NK-92 treated with Interleukin-12 subunit alpha and Interleukin-12 subunit beta, amount 100 ng/mL, for 24 hours (cell line): Measurements from ENCODE around the gene FSTL4.
"Not testable (repeated sequence)": the region's sequence is repeated elsewhere in the genome, so short reads cannot be mapped to it uniquely, and the experiment has no call there.

Experiments used
- DNase-seq: peaks from one replicate; lab custom pipeline; 2025; lab: John Stamatoyannopoulos, UW

FSTL4 gene

DNA sequence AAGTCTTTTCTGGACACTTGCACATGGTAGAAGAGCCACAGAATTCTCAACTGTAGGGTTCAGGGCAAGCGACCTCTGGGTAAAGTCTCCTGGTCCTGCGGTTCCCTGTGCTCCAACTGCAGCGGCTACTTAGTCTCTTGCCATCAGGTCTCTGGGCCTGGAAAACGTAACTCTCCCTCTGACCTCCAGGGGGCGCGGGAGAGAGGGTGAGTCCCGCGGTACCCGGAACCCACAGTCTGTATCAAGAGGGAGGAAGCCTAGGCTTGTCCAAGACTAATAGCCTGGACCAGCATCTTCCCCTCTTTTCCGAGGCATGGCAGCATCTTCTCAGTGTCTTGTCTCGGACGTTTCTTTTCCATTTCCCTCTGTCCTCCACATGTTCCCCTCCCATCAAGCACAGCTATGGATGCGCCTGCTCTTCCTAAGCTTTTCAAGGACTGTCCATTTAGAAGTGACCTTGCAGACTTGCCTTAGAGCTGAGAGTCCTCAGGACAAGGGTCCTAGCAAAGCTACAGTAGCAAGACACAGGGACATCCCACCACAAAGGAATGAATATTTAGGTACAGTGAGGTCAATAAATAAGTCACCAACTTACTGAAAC is 59.3 kb downstream of the FSTL4 start:
- DNase-seq, result peak; percentile 30

DNA sequence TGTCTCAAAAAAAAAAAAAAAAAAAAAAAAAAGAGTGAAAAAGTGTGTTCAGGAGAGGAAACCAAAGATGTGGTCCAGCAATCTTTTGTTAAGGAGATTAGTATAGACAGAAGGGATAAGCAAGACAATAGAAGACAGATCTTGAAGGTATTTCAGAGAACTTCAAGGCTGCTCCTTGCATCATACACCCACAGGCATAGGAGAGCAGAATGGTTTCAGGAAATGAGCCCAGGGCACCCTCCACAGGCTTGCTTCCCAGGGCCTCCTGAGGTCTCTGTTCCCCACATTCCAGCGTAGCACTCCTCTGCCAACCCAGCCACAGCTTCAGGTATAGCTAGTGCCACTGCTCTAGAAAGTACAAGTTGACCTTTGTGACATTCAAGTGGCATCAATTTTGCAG is 65.8 kb downstream of the FSTL4 start:
- no peak for DNase-seq

GRCh38 chr5:133544346-133544745 is 68.0 kb downstream of the FSTL4 start:
- DNase-seq, result no peak

DNA sequence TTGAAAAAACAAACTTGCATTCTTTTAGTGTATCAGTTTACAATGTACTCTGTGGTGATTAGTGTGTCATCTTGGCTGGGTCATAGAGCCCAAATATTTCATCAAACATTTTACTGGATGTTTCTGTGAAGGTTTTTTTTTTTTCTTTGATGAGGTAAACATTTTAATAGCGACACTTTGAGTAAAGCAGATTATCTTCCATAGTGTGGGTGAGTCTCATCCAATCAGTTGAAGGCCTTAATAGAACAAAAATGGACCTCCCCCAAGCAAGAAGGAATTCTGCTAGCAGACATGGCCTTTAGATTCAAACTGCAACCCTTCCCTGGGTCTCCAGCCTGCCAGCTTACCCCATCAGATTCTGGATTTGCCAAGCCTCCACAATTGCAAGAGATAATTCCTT is 72.5 kb downstream of the FSTL4 start:
- DNase-seq, result no peak

DNA sequence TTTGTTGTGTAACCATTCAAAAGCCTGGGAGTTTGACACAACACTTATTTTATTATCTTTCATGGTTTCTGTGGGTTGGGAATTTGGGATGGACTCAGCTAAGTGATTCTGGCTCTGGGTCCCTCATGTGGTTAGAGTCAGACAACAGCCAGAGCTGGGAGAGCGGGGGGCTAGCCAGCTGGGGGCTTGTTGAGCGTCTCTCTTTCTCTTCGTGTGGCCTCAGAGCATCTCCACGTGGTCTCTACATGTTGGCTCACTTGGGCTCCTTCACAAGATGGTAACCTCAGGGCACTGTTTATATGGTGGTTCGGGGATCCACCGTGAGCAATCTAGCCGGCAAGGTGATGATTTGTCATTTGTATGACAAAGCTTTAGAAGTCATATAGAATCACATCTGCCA is 73.6 kb downstream of the FSTL4 start:
- DNase-seq, result no peak

DNA sequence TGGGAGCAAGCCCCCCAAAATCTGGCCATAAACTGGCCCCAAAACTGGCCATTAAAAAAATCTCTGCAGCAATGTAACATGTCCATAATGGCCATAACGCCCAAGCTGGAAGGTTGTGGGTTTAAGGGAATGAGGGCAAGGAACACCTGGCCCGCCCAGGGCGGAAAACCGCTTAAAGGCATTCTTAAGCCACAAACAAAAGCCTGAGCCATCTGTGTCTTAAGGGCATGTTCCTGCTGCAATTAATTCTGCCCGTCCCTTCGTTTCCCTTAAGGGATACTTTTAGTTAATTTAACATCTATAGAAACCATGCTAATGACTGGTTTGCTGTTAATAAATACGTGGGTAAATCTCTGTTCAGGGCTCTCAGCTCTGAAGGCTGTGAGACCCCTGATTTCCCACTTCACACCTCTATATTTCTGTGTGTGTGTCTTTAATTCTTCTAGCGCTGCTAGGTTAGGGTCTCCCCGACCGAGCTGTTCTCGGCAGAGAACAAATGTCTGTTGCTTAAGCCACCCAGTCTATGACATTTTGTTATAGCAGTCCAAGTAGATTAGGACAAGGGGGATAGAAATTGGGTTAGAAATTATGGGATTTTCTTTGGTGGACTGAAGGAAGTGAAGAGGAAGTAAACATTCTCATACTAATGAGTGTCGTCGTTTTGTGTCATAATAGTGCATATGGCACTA is 77.0 kb downstream of the FSTL4 start:
- DNase-seq, result not testable (repeated sequence)

DNA sequence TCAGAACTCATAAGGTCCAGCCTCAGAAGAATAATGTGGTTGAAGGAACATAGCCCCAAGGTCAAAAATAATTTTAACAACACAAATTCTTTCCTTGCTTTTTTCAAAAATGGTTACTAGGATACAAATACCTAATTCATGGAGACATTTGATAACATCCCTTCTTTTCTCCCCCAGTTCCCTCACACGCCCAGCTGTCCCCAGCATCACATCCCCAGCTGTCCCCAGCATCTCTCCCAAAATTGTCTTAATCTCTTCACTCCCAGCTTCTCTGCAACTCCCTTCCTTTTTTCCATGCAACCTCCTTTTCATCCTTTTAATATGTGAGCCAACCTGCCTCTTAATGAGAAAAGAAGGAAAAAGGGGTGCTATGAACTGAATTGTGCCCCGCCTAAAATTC is 77.8 kb downstream of the FSTL4 start:
- DNase-seq, result no peak

- no peak for DNase-seq
These were observed 78.8 kb downstream of the FSTL4 start for GRCh38 chr5:133533541-133533940.

DNA sequence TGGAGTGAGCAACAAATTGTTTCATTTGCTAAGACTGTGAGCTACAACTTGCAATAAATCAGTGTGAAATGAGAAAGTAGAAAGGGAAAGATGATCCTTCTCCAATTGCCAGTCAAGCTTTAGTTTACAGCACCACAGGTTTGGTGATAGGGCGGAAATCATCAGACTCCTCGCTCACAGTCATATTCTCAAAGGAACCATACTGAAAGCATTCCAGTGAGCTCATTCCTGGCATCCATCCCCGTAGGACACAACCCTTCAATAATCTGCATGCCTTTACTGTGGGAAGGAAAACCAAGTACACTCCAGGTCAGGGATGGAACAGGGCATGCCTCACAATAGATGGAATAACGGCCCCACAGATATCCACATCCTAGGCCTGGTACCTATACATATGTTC is 80.7 kb downstream of the FSTL4 start:
- no peak for DNase-seq

GRCh38 chr5:133531178-133531577 is 81.2 kb downstream of the FSTL4 start:
- DNase-seq, result no peak

DNA sequence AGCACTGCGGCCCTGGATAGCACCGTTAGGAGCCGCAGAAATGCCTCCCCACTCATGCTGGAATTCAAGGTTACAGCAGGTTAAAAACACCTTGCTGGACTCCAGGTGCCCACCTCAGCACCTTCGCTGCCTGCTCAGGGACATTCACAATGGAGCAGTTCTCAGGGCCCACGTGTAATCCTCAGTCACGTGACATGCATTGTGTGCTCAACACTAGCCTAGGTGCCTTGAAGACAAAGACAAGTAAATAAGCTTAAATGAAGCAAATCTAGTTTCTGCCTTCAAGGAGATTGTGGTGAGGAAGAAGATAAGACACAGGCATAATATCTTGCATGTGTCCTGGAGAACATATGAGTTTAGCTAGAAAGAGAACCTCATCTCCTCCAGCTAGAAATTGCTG is 82.1 kb downstream of the FSTL4 start:
- DNase-seq, result no peak

GRCh38 chr5:133528841-133529240 is 83.5 kb downstream of the FSTL4 start:
- no peak for DNase-seq

DNA sequence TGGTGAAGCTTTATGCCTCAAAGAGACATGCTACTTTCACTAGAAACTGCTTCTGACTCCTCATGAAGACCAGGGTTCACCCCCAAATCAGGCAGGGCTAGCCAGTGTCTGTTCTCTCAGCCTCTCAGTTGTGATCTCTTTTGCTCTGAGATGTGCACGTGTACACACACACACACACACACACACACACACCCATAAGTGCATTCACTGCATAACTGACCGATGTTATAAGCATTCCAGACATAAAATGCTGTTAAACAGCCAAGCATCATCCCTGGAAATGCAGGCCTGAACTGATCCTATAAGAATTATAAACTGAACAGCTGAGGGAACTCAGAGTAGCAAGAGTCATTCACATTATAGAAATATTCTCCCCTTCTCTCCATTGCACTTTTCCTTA is 85.0 kb downstream of the FSTL4 start:
- DNase-seq, result no peak

DNA sequence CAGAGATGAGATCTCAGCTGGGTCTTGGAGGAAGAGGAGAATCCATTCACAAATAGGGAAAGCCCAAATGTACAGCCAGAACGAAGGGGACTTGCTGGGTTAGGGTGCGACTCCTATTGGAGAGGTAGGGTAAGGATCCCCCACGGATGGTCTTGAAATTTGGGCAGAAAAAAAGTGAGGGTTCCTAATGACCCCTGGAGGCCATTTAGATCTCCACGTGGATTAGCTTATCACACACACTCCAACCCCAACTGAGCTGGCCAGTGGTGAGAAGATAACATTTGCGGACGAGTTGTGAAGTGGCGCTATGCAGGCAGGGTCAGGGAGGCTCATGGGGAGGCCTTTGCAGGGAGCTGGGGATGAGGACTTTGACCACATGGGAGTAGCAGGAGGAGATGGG is 86.0 kb downstream of the FSTL4 start:
- no peak for DNase-seq

DNA sequence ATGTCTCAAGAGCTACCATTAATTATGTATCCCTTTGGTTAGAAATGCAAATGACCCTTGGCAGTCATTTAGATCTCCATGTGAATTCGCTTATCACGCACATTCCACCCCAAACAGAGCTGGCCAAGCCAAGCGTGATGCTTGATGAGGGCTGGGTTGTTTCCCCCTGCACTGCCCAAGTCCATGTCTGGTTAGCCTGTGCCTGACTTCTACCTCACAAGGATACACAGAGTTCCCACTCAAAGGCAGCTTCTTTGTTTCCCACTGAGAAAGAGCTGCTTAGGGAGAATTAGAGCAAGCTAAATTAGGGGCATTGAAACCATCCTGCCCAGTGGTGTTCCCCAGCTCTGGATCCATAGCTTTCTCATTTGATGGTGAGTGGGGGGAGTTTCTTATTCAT is 87.2 kb downstream of the FSTL4 start:
- no peak for DNase-seq

DNA sequence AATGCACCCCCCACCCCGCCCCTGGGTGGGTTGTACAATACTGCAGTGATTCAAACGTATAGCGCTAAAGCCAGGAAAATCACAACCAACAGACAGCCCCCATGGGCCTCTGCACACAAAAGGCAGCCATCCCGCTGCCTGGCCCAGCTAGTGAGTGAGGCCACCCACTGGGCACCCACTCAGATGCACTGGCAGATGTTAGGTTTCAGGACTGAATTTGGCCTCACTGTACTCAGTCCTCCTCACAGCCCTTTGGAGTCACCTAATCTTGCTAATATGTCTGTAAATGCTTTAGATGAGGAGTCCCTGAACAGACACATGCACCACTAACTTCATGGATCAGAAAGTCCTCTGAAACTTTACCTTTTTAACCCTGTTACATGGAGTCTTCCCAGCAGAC is 87.7 kb downstream of the FSTL4 start:
- no peak for DNase-seq

GRCh38 chr5:133523961-133524586 is 88.3 kb downstream of the FSTL4 start:
- DNase-seq, result no peak

GRCh38 chr5:133523013-133523658 is 89.2 kb downstream of the FSTL4 start:
- DNase-seq, result no peak

- no peak for DNase-seq
These were observed 90.5 kb downstream of the FSTL4 start for GRCh38 chr5:133521801-133522200.

- no peak for DNase-seq
These were observed 91.2 kb downstream of the FSTL4 start for GRCh38 chr5:133520991-133521706.

DNA sequence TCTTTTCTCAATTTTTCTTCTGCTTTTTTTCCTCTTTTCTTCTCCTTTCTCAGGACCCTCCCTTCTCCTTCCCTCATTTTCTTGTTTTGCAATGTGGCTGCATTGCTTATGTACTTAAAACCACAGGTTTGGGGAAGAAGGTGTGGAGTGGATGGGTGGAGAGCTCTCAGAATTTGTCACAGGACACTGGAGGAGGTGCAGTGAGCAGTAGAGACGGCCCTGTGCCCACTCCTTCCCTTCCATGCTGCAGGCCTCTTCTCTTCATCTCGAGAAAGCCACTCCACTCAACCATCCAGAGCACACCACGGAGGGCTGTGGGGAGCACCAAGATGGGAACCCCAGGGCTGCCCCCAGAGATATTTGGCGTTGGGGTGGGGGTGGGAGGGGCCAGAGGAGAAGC is 92.3 kb downstream of the FSTL4 start:
- DNase-seq, result no peak

DNA sequence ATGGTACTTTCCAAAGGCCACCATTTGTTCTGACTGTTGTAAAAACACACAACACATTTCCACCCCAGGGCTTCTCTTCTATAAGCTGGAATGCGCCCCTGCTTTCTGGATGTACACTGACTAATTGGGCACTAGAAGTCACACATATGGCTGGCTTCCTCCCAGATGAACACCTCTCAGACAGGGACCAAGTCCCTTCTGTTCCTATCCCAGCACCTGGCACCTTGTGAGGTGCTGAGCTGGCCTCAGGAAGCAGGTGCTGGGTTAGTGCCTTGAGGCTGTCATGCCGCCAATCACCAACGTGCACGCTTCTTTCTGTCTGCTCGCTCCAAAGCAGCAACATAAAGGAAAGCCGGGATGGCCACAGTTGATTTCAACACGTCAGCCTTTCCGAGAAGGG is 93.2 kb downstream of the FSTL4 start:
- DNase-seq, result no peak

GRCh38 chr5:133514456-133514855 is 97.9 kb downstream of the FSTL4 start:
- DNase-seq, result no peak
